Sigmoid colon (tissue), 4 donors: ENCODE data around the gene ZNF274.

ENCODE experiments used
- CTCF ChIP-seq, 4 experiments: fragments of 450-650 bp in 3 of 4; fragments of 200-600 bp in 1 of 4; IDR thresholded peaks; one replicate each; pipeline ENCODE4 v1.5.1; 2016 to 2019; ENCODE audit warnings: antibody characterized with exemption in 4 of 4, mild to moderate bottlenecking in 3 of 4, moderate library complexity in 2 of 4
- EP300 ChIP-seq, 4 donors: sonication (generic); formaldehyde crosslinking; IDR thresholded peaks; one replicate each; pipeline ENCODE4 v1.6.1; 2017; ENCODE audit warnings: antibody characterized with exemption in 4 of 4

GRCh38 chr19:58209577-58209976, 26.7 kb downstream of the ZNF274 start:
- no peak for TF ChIP-seq CTCF (IDR thresholded peaks at IDR 0.05)
- TF ChIP-seq EP300 (IDR thresholded peaks at IDR 0.05) = no peak
